ENCODE data around the gene MXRA7.
"Not testable (repeated sequence)": the region's sequence is repeated elsewhere in the genome, so short reads cannot be mapped to it uniquely, and the experiment has no call there.

Gene MXRA7

GRCh38 chr17:76718516-76718915 is 7.8 kb upstream of the MXRA7 start:
- no peak overlapping the region for H3K4me3 ChIP-seq (ENCODE audit: low read depth, low read length)
- TF ChIP-seq CTCF (IDR thresholded peaks at IDR 0.05; ENCODE audit: low read depth, low read length), result no peak

GRCh38 chr17:76716839-76717215 is 6.1 kb upstream of the MXRA7 start:
- no peak for TF ChIP-seq CTCF (IDR thresholded peaks at IDR 0.05; ENCODE audit: low read depth, low read length)
- no peak overlapping the region for H3K4me3 ChIP-seq (ENCODE audit: low read depth, low read length)

GRCh38 chr17:76716146-76716838 is 5.5 kb upstream of the MXRA7 start:
- no peak overlapping the region for H3K4me3 ChIP-seq (ENCODE audit: low read depth, low read length)
- no peak for TF ChIP-seq CTCF (IDR thresholded peaks at IDR 0.05; ENCODE audit: low read depth, low read length)

GRCh38 chr17:76715496-76715830 is 4.7 kb upstream of the MXRA7 start:
- no peak for TF ChIP-seq CTCF (IDR thresholded peaks at IDR 0.05; ENCODE audit: low read depth, low read length)
- no peak overlapping the region for H3K4me3 ChIP-seq (ENCODE audit: low read depth, low read length)

- TF ChIP-seq CTCF (IDR thresholded peaks at IDR 0.05; ENCODE audit: low read depth, low read length), result peak; percentile 66
- H3K4me3 ChIP-seq (ENCODE audit: low read depth, low read length), result no peak overlapping the region
These were observed 4.2 kb upstream of the MXRA7 start for GRCh38 chr17:76714822-76715495.

GRCh38 chr17:76714336-76714735 is 3.6 kb upstream of the MXRA7 start:
- TF ChIP-seq CTCF (IDR thresholded peaks at IDR 0.05; ENCODE audit: low read depth, low read length), result no peak

GRCh38 chr17:76713765-76714164 is 3.0 kb upstream of the MXRA7 start:
- no peak overlapping the region for H3K4me3 ChIP-seq (ENCODE audit: low read depth, low read length)
- no peak for TF ChIP-seq CTCF (IDR thresholded peaks at IDR 0.05; ENCODE audit: low read depth, low read length)

More at GRCh38 chr17:76714336-76714735, 3.6 kb upstream of the MXRA7 start:
- no peak overlapping the region for H3K4me3 ChIP-seq (ENCODE audit: low read depth, low read length)

- not testable (repeated sequence) for H3K4me3 ChIP-seq (ENCODE audit: low read depth, low read length)
These were observed 1.6 kb upstream of the MXRA7 start for GRCh38 chr17:76712321-76712720.

GRCh38 chr17:76709951-76710862 is 558 bp downstream of the MXRA7 start:
- peak overlapping the region; percentile 71 for H3K4me3 ChIP-seq (ENCODE audit: low read depth, low read length)
